Esophagus squamous epithelium (tissue), 5 donors: ENCODE measurements around the gene LDLRAP1. TPM values are rescaled to one million over a fixed set of nuclear protein-coding genes. Genes with fewer than 3 reads are reported as not detected.

ENCODE experiments used
- DNase-seq: peaks from one replicate; lab custom pipeline; 2025; lab: John Stamatoyannopoulos, UW
- H3K27ac ChIP-seq, 4 donors: fragments of 200-600 bp; sonication (generic); one replicate each; pipeline ENCODE4 v1.5.1; 2016 to 2019; ENCODE audit warnings: mild to moderate bottlenecking in 1 of 4
- H3K27me3 ChIP-seq, 4 donors: fragments of 200-600 bp; sonication (generic); 1 replicate in 3 of 4; 2 replicates in 1 of 4; pipeline versions ENCODE4 v1.5.1 to v1.6.0; 2017 to 2021; ENCODE audit warnings: antibody characterized with exemption in 1 of 4
- H3K36me3 ChIP-seq, 3 donors: fragments of 200-600 bp; sonication (generic); one replicate each; pipeline ENCODE4 v1.5.1; 2016 to 2019
- H3K4me1 ChIP-seq, 3 donors: fragments of 200-600 bp; sonication (generic); one replicate each; pipeline ENCODE4 v1.5.1; 2017 to 2019
- H3K4me3 ChIP-seq, 4 donors: fragments of 200-600 bp; sonication (generic); 1 replicate in 3 of 4; 2 replicates in 1 of 4; pipeline ENCODE4 v1.5.1; 2016 to 2019; ENCODE audit warnings: mild to moderate bottlenecking in 2 of 4, moderate library complexity in 1 of 4
- H3K9me3 ChIP-seq, 3 donors: fragments of 200-600 bp; sonication (generic); one replicate each; pipeline ENCODE4 v1.5.1; 2016 to 2019
- CTCF ChIP-seq, 6 experiments: fragments of 450-650 bp in 4 of 6; fragments of 200-600 bp in 2 of 6; sonication (generic) in 2 of 6; IDR thresholded peaks; one replicate each; pipeline ENCODE4 v1.5.1; 2016 to 2019; ENCODE audit warnings: antibody characterized with exemption in 6 of 6, mild to moderate bottlenecking in 4 of 6, moderate library complexity in 4 of 6
- POLR2A ChIP-seq, 4 donors: fragments of 450-650 bp; IDR thresholded peaks; one replicate each; pipeline ENCODE4 v1.6.1; 2017; ENCODE audit warnings: antibody characterized with exemption in 4 of 4, mild to moderate bottlenecking in 4 of 4, moderate library complexity in 3 of 4
- WGBS, 2 donors: methylation state at CpG; one replicate each; pipeline ENCODE4 v1.1.5; 2018; 5-methylcytosine and 5-hydroxymethylcytosine counted together
- intact Hi-C: fragments of 100-400 bp; cut with DNase I; formaldehyde crosslinking; loops from one replicate; pipeline ENCODE4 v1.15.0; 2022
- total RNA-seq, 4 donors: library from RNA; depleted of rRNA; stranded (reverse); fragments of >200 nt; gene quantifications; one replicate each; pipeline ENCODE4 v1.1.0, GENCODE V29; 2016
- donor health status: DM: yes; HTN: yes; CAD: no.

The LDLRAP1 gene
- total RNA-seq, 4 donors from 2014 or later, result 17.0 to 21.4 (median 19.5) TPM

GRCh38 chr1:25546193-25546592, 2.8 kb downstream of the LDLRAP1 start:
- H3K27ac ChIP-seq, result peak overlapping the region in 1 of 4 donors; percentile 14
- no peak for TF ChIP-seq CTCF (IDR thresholded peaks at IDR 0.05)
- TF ChIP-seq POLR2A (IDR thresholded peaks at IDR 0.05), result no peak
- 83 to 90% methylated on average over 1 of the region's 1 CpG for WGBS, 2 donors
- intact Hi-C loops, result no loop called here
- DNase-seq, result no peak
- no peaks in the 10 kb centered on the region for H3K9me3 ChIP-seq
- no peaks in the 10 kb centered on the region for H3K36me3 ChIP-seq
- H3K4me1 ChIP-seq, result peaks cover 28 to 80% (median 49%) of the 10 kb centered on the region in 3 donors
- no peak overlapping the region for H3K4me3 ChIP-seq
- no peaks in the 10 kb centered on the region for H3K27me3 ChIP-seq

DNA sequence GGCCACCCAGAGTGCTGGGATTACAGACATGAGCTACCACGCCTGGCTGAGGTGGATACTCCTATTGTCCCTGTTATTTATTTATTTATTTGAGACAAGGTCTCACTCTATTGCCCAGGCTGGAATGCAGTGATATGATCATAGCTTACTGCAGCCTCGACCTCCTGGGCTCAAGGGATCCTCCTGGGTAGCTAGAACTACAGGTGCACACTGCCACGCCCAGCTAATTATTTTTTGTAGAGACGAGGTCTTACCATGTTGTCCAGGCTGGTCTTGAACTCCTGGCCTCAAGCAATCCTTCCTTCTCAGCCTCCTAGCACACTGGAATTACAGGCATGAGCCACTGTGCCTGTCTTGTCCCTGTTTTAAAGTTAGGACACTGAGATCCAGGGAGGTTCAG, 5.2 kb downstream of the LDLRAP1 start:
- no peak for DNase-seq
- Histone ChIP-seq H3K36me3 (no peaks in the 10 kb centered on the region), H3K27me3 (no peaks in the 10 kb centered on the region), H3K9me3 (no peaks in the 10 kb centered on the region), H3K4me1 (peaks cover 28 to 98% (median 51%) of the 10 kb centered on the region in 3 donors), H3K4me3 (no peak overlapping the region), H3K27ac (peak overlapping the region in 1 of 4 donors; percentile 78)
- intact Hi-C loops, result no loop called here
- no peak for TF ChIP-seq CTCF (IDR thresholded peaks at IDR 0.05)
- TF ChIP-seq POLR2A (IDR thresholded peaks at IDR 0.05), result no peak
- WGBS, 2 donors, result 72 to 78% methylated on average over 4 of the region's 4 CpGs

DNA sequence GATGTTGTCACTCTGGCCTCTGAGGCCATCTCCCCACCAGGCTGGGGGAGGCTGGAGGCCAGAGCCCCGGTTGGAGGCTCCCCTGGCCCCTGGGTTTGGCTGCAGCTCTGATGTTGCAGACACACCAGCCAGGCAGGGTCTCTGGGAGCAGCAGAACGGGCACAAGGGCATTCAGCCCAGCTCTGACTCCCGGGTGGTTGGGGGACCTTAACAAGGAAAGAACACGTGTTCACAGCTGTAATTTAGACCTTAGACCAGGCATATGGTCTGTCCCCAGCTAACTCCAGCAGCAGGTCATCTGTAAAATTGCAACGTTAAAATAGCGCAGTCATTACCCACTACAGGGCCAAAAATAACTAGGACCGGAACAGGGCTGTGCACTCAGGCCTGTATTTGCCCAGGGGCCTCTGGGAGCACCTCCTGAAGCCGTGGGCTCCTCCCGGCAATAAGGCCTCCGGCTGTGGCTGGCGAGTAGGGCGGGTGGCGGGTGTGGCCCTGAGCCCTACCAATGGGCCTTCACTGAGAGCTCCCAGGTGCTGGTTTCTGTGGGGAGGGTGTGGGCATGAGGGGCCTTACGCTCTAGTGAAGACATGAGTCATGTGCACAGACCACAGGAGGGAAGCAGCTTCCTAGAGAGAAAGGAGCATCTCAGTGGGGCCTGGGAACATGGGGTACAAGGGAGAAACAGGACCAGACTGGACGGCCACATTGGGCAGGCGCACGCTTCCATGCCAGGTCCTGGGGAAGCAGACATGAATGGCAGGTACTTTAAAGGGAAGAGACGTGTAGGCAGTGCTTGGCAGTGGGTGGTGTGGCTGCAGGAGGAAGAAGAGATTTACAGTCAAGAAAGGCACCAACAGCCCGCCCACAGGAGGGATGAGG, 6.1 kb downstream of the LDLRAP1 start:
- TF ChIP-seq CTCF (IDR thresholded peaks at IDR 0.05) (no peak), POLR2A (IDR thresholded peaks at IDR 0.05) (no peak)
- Histone ChIP-seq H3K27ac (peak overlapping the region; percentile 44 to 78 (median 53)), H3K4me3 (peak overlapping the region in 1 of 4 donors; percentile 23), H3K4me1 (peaks cover 33 to 100% (median 56%) of the 10 kb centered on the region in 3 donors), H3K36me3 (peaks cover 0 to 6% (median 0%) of the 10 kb centered on the region in 3 donors), H3K9me3 (no peaks in the 10 kb centered on the region), H3K27me3 (no peaks in the 10 kb centered on the region)
- WGBS, 2 donors, result 48 to 58% methylated on average over 5 to 11 of the region's 19 CpGs
- no peak for DNase-seq
- intact Hi-C loops, result no loop called here

GRCh38 chr1:25550155-25550506, 6.7 kb downstream of the LDLRAP1 start:
- no peak for DNase-seq
- H3K4me1 ChIP-seq, result peaks cover 27 to 99% (median 53%) of the 10 kb centered on the region in 3 donors
- H3K4me3 ChIP-seq, result no peak overlapping the region
- no peaks in the 10 kb centered on the region for H3K9me3 ChIP-seq
- peak overlapping the region; percentile 44 to 78 (median 53) for H3K27ac ChIP-seq
- intact Hi-C loops, result no loop called here
- H3K27me3 ChIP-seq, result no peaks in the 10 kb centered on the region
- no peak for TF ChIP-seq CTCF (IDR thresholded peaks at IDR 0.05)
- TF ChIP-seq POLR2A (IDR thresholded peaks at IDR 0.05), result no peak
- WGBS, 2 donors, result 14 to 34% methylated on average over 2 of the region's 2 CpGs
- H3K36me3 ChIP-seq, result peaks cover 0 to 12% (median 3%) of the 10 kb centered on the region in 3 donors

- 63 to 66% methylated on average over 3 of the region's 3 CpGs for WGBS, 2 donors
- no peak for DNase-seq
- H3K4me3 ChIP-seq, result no peak overlapping the region
- peak overlapping the region in 3 of 4 donors; percentile 51 to 58 (median 55) for H3K27ac ChIP-seq
- peaks cover 0 to 13% (median 6%) of the 10 kb centered on the region in 3 donors for H3K36me3 ChIP-seq
- H3K9me3 ChIP-seq, result no peaks in the 10 kb centered on the region
- no peaks in the 10 kb centered on the region for H3K27me3 ChIP-seq
- TF ChIP-seq CTCF (IDR thresholded peaks at IDR 0.05) (no peak), POLR2A (IDR thresholded peaks at IDR 0.05) (no peak)
- H3K4me1 ChIP-seq, result peaks cover 27 to 95% (median 48%) of the 10 kb centered on the region in 3 donors
- intact Hi-C loops, result no loop called here
Observed at GRCh38 chr1:25550683-25551310, 7.4 kb downstream of the LDLRAP1 start.
